GM23338 (cell line): ENCODE data around the gene PSG2.
"Not testable (repeated sequence)": the region's sequence is repeated elsewhere in the genome, so short reads cannot be mapped to it uniquely, and the experiment has no call there.

Experiments
- CTCF ChIP-seq, 2 experiments: fragments of 200-600 bp in 1 of 2; sonication (generic) in 1 of 2; conservative IDR thresholded peaks; 2 replicates each; pipeline versions ENCODE4 v1.5.1 to v1.6.1; 2016 to 2017; ENCODE audit warnings: antibody characterized with exemption in 2 of 2, low read depth in 2 of 2, mild to moderate bottlenecking in 2 of 2, moderate library complexity in 1 of 2
- ETS1 ChIP-seq: IDR thresholded peaks from 2 replicates; pipeline ENCODE4 v1.6.1; 2016; ENCODE audit warnings: antibody characterized with exemption
- EZH2 ChIP-seq: fragments of 200-600 bp; sonication (generic); IDR thresholded peaks from one replicate; pipeline ENCODE4 v1.8.0; 2017; ENCODE audit warnings: antibody characterized with exemption, mild to moderate bottlenecking, low read depth; ENCODE audit not compliant: unreplicated experiment
- EZH2phosphoT487 ChIP-seq: fragments of 200-600 bp; sonication (generic); IDR thresholded peaks from one replicate; pipeline ENCODE4 v1.8.1; 2018; ENCODE audit warnings: antibody characterized with exemption; ENCODE audit not compliant: unreplicated experiment
- JUNB ChIP-seq: IDR thresholded peaks from one replicate; pipeline ENCODE4 v1.6.1; 2016; ENCODE audit warnings: antibody characterized with exemption; ENCODE audit not compliant: unreplicated experiment
- NANOG ChIP-seq: IDR thresholded peaks from 2 replicates; pipeline ENCODE4 v1.6.1; 2016; ENCODE audit warnings: antibody characterized with exemption, borderline replicate concordance
- POLR2AphosphoS5 ChIP-seq: IDR thresholded peaks from 2 replicates; pipeline ENCODE4 v1.6.1; 2016; ENCODE audit warnings: antibody characterized with exemption, low read depth
- REST ChIP-seq: IDR thresholded peaks from one replicate; pipeline ENCODE4 v1.6.1; 2018; ENCODE audit warnings: antibody characterized with exemption; ENCODE audit not compliant: unreplicated experiment
- ZNF331 ChIP-seq: fragments of 250-450 bp; sonication (Bioruptor Pico); IDR thresholded peaks from 2 replicates; pipeline ENCODE4 v1.5.0; 2020; ENCODE audit warnings: low read depth, mild to moderate bottlenecking, moderate library complexity

GRCh38 chr19:43131281-43131842 lies 48.9 kb upstream of the PSG2 start:
- not testable (repeated sequence) for TF ChIP-seq CTCF (conservative IDR thresholded peaks at IDR 0.05; ENCODE audit: low read depth in 2 of 2); REST; POLR2AphosphoS5; NANOG; EZH2; ETS1; ZNF331 (CRISPR knock-in tag); EZH2phosphoT487; JUNB
